Testis (tissue), 3 donors: Measurements from ENCODE around the gene CPNE6. TPM values are rescaled to one million over a fixed set of nuclear protein-coding genes. Genes with fewer than 3 reads are reported as not detected.

ENCODE experiments used
- DNase-seq: peaks from one replicate; pipeline ENCODE4 v3.0.0-alpha.2; 2019
- H3K27ac ChIP-seq, 2 donors: fragments of 200-600 bp; sonication (generic); one replicate each; pipeline ENCODE4 v1.5.1; 2019
- H3K27me3 ChIP-seq: fragments of 200-600 bp; sonication (generic); one replicate; pipeline ENCODE4 v1.5.1; 2019
- H3K36me3 ChIP-seq: fragments of 200-600 bp; sonication (generic); one replicate; pipeline ENCODE4 v1.5.1; 2017; ENCODE audit warnings: low read depth; ENCODE audit errors: missing control alignments
- H3K4me1 ChIP-seq: fragments of 200-600 bp; sonication (generic); one replicate; pipeline ENCODE4 v1.5.1; 2019
- H3K4me3 ChIP-seq, 2 donors: fragments of 200-600 bp; sonication (generic); one replicate each; pipeline ENCODE4 v1.5.1; 2017 to 2019
- H3K9me3 ChIP-seq: fragments of 200-600 bp; sonication (generic); one replicate; pipeline ENCODE4 v1.5.1; 2017
- POLR2A ChIP-seq: fragments of 450-650 bp; IDR thresholded peaks from one replicate; pipeline ENCODE4 v1.6.1; 2017; ENCODE audit warnings: antibody characterized with exemption, mild to moderate bottlenecking, moderate library complexity
- WGBS, 2 donors: methylation state at CpG; one replicate each; pipeline ENCODE4 v1.1.5; 2018; 5-methylcytosine and 5-hydroxymethylcytosine counted together
- intact Hi-C: fragments of 100-400 bp; cut with DNase I; formaldehyde crosslinking; loops from one replicate; pipeline ENCODE4 v1.15.1; 2023; ENCODE audit warnings: low total_unique reads
- polyA plus RNA-seq: library from polyadenylated mRNA; stranded (reverse); fragments of 350-450 nt; fragmentation: Illumina TruSeq; extraction: RNeasy Lipid Tissue Mini Kit (QIAGEN cat#74804); gene quantifications from one replicate; pipeline ENCODE4 v1.2.3, GENCODE V29; 2014; ENCODE audit warnings: low read depth, low replicate concordance; ENCODE audit not compliant: insufficient read depth
- total RNA-seq, 2 donors: library from RNA; depleted of rRNA; stranded (reverse); fragments of >200 nt; gene quantifications; one replicate each; pipeline ENCODE4 v1.2.3, GENCODE V29; 2016
- TF ChIP-seq, protein P1 (sequence below), 3 experiments: fragments of 450-650 bp in 2 of 3; fragments of 200-600 bp in 1 of 3; sonication (generic) in 1 of 3; IDR thresholded peaks; one replicate each; pipeline ENCODE4 v1.5.1; 2016 to 2019; ENCODE audit warnings: antibody characterized with exemption in 3 of 3, mild to moderate bottlenecking in 2 of 3, moderate library complexity in 1 of 3

The CPNE6 gene
- total and polyA plus RNA-seq, 3 donors from 2014 or later: 0.12 to 5.7 (median 0.71) TPM

DNA sequence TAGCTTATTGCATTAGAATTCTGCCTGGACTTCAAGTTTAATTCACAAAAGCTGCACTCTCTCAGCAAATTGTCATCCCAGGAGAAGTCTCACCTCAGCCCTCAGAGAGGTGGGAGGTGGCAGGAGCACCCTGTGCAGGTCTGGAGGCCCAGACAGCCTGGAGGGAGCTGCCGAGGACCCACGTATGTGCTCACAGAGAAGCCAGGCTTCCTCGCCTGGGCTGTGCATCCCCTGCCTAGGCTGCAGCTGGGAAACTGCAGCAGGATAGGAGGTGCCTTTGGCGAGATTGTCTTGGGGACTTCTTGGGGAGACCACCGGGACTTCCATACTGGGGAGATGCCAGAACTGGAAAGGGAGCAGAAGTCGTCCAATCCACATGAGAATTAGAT lies 8.8 kb downstream of the CPNE6 start:
- no peak for TF ChIP-seq POLR2A
- TF ChIP-seq, protein P1, sequence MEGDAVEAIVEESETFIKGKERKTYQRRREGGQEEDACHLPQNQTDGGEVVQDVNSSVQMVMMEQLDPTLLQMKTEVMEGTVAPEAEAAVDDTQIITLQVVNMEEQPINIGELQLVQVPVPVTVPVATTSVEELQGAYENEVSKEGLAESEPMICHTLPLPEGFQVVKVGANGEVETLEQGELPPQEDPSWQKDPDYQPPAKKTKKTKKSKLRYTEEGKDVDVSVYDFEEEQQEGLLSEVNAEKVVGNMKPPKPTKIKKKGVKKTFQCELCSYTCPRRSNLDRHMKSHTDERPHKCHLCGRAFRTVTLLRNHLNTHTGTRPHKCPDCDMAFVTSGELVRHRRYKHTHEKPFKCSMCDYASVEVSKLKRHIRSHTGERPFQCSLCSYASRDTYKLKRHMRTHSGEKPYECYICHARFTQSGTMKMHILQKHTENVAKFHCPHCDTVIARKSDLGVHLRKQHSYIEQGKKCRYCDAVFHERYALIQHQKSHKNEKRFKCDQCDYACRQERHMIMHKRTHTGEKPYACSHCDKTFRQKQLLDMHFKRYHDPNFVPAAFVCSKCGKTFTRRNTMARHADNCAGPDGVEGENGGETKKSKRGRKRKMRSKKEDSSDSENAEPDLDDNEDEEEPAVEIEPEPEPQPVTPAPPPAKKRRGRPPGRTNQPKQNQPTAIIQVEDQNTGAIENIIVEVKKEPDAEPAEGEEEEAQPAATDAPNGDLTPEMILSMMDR (IDR thresholded peaks at IDR 0.05): no peak
- Histone ChIP-seq H3K27me3 (no peaks in the 10 kb centered on the region), H3K4me3 (no peak overlapping the region), H3K4me1 (peaks cover 4% of the 10 kb centered on the region), H3K27ac (no peak overlapping the region), H3K36me3 (no peaks in the 10 kb centered on the region), H3K9me3 (no peaks in the 10 kb centered on the region)
- 61 to 68% methylated on average over 6 of the region's 6 CpGs for WGBS, 2 donors
- no peak for DNase-seq
- intact Hi-C loops: no loop called here

DNA sequence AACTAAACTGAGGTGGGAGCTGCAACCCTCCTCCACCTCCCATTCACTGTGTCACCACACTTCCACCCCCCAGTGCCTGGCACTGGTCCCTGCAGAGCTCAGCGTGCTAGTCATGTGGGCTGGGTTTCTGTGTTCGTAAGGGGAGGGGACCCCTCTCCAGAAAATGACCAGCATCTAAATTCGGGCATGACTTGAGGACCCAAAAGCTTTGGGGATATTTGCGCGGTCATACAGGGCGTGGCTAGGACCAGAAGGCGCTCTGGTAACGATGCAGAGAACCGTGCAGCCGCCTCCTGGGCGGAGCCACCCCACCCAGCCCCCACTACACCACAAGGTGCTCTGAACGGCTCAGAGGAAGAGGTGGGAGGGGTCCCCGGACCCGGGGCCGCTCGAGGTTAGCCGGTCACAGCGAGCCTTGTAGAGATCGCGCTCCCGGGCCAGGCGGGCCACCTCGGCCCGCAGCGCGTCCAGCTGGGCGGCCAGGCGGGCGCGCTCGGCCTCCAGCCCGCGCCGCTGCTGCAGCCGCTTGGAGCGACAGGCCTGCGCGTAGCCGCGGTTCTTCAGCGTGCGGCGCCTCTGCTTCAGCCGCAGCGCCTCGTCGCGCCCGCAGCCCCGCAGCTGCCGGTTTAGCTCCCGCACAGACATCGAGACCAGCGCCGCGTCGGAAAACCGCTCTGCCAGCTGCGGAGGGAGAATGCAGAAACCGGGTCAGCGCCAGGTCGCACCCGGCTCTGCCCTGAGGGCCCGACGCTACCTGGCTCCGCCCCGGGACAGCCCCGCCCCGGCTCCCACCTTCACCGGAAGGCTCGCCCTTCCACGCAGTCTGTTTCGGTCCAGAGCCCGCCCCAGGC lies 9.8 kb downstream of the CPNE6 start:
- Histone ChIP-seq H3K27ac (peak overlapping the region in 1 of 2 donors; percentile 14), H3K4me1 (peaks cover 4% of the 10 kb centered on the region), H3K4me3 (peak overlapping the region; percentile 56), H3K27me3 (no peaks in the 10 kb centered on the region), H3K9me3 (no peaks in the 10 kb centered on the region), H3K36me3 (no peaks in the 10 kb centered on the region)
- TF ChIP-seq POLR2A: no peak
- TF ChIP-seq, protein P1 (IDR thresholded peaks at IDR 0.05): no peak
- WGBS, 2 donors: 0 to 1% methylated on average over 5 to 63 of the region's 74 CpGs
- peak; percentile 69 for DNase-seq
- intact Hi-C loops: no loop called here

DNA sequence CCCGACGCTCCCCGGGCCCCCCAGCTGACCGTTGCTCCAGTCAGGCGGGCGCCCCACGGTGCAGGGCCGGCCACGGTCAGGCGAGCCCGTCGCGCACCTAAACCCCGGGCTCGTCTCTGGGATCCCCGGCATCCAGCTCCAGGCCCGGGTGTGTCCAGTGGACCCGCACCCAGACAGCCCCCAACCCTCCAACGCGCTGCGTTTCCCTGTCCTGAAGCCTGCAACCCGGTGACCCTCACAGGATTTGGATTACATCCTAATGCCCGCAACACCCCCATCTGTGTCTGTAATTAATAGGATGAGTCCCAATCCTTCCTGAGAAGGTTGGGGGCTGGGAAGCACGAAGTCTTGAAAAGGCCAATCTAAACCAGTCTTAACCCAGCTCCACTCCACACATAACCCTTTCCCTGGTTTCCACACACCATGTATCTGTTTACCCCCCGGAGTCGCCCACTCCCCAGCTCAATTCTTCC lies 10.4 kb downstream of the CPNE6 start:
- 24 to 54% methylated on average over 4 to 26 of the region's 26 CpGs for WGBS, 2 donors
- Histone ChIP-seq H3K4me1 (peaks cover 4% of the 10 kb centered on the region), H3K4me3 (peak overlapping the region; percentile 56), H3K36me3 (no peaks in the 10 kb centered on the region), H3K27me3 (no peaks in the 10 kb centered on the region), H3K27ac (peak overlapping the region in 1 of 2 donors; percentile 14), H3K9me3 (no peaks in the 10 kb centered on the region)
- intact Hi-C loops: no loop called here
- DNase-seq: peak; percentile 16
- TF ChIP-seq, protein P1 (IDR thresholded peaks at IDR 0.05): no peak
- TF ChIP-seq POLR2A: no peak

DNA sequence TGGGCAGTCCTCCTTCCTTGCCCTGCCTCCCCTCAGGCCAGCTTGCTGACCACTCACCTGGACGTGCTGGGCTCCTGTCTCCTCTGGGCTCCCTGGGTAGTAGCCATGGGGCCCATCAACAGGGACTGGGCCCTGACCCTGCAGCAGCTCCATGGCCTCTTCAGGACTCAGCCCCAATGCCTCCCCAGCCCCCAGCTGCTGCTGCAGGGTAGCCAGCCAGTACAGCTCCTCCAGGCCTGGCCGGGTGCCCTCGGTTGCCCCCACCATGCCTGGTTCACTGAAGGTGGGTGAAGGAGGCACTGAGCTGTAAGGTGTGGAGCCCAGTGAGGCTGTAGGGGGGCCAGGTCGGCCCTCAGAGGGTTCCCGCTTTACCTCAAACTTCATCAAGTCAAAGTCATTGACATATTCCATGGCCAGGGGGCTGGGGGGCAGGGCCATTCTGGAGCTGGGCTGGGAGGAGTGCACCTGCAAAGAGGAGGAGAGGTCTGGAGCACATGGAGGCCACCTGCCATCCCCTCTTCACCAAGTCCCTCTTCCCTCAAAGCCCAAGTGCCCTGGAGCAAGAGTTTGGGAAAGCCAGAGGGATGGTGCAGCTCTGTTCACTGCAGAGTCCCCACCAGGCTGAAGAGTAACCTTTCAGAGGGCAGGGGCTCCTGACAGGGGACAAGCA lies 11.2 kb downstream of the CPNE6 start:
- intact Hi-C loops: no loop called here
- no peaks in the 10 kb centered on the region for H3K27me3 ChIP-seq
- no peak overlapping the region for H3K27ac ChIP-seq
- no peaks in the 10 kb centered on the region for H3K36me3 ChIP-seq
- TF ChIP-seq, protein P1 (IDR thresholded peaks at IDR 0.05): no peak
- no peak for TF ChIP-seq POLR2A
- DNase-seq: no peak
- no peak overlapping the region for H3K4me3 ChIP-seq
- H3K9me3 ChIP-seq: no peaks in the 10 kb centered on the region
- H3K4me1 ChIP-seq: peaks cover 4% of the 10 kb centered on the region
- WGBS, 2 donors: 89 to 94% methylated on average over 4 to 5 of the region's 5 CpGs
